Activated naive CD4-positive, alpha-beta T cell treated with anti-CD3 and anti-CD28 coated beads for 36 hours (primary cell): ENCODE measurements around the gene HACD1. TPM values are rescaled to one million over a fixed set of nuclear protein-coding genes. Genes with fewer than 3 reads are reported as not detected.
"Not testable (repeated sequence)": the region's sequence is repeated elsewhere in the genome, so short reads cannot be mapped to it uniquely, and the experiment has no call there.

Experiments used
- CTCF ChIA-PET: fragments of 350-600 bp; sonication (Branson Sonifier 250); formaldehyde crosslinking; loops from one replicate; lab custom pipeline; 2021; ENCODE audit warnings: antibody characterized with exemption; lab: Charles Lee
- DNase-seq: peaks from one replicate; pipeline ENCODE4 v3.0.0-alpha.2; 2020
- H3K27ac Mint-ChIP-seq: one replicate; pipeline ENCODE4 v1.8.0; 2021; ENCODE audit warnings: mild to moderate bottlenecking, mixed read lengths
- H3K27me3 Mint-ChIP-seq: one replicate; pipeline ENCODE4 v1.8.0; 2021; ENCODE audit warnings: low read depth, mixed read lengths
- H3K36me3 Mint-ChIP-seq: one replicate; pipeline ENCODE4 v1.8.0; 2021; ENCODE audit warnings: low read depth, mixed read lengths
- H3K4me1 Mint-ChIP-seq: one replicate; pipeline ENCODE4 v1.8.0; 2021; ENCODE audit warnings: low read depth, mixed read lengths
- H3K4me3 Mint-ChIP-seq: one replicate; pipeline ENCODE4 v1.8.0; 2021; ENCODE audit warnings: mild to moderate bottlenecking, moderate library complexity, mixed read lengths
- H3K9me3 Mint-ChIP-seq: one replicate; pipeline ENCODE4 v1.8.0; 2021; ENCODE audit warnings: mixed read lengths
- intact Hi-C: fragments of 100-400 bp; cut with micrococcal nuclease; formaldehyde crosslinking; loops from one replicate; pipeline ENCODE4 v1.15.1; 2023
- total RNA-seq, 2 experiments: library from RNA; stranded (reverse); gene quantifications; one replicate each; pipeline ENCODE4 v1.2.3, GENCODE V29; 2021

The HACD1 gene
- total RNA-seq, 2 experiments from 2014 or later: 0.41 to 1.9 TPM

DNA sequence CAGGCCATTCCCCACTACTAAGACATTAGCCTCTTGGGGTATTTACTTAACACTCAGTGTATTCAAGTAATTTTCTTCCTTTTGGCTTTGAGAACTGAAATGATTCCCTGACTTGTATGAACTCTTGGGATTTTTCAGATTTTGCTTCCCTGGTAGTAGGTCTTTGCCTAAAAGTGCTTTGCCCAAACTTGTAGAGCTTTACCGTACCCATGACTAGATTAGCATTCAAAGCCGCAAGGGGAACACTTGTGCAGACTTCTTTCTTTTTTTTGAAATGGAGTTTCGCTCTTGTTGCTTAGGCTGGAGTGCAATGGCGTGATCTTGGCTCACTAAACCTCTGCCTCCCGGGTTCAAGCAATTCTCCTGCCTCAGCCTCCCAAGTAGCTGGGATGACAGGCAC lies 20.7 kb upstream of the HACD1 start:
- H3K27me3 Mint-ChIP-seq: no peaks in the 10 kb centered on the region

DNA sequence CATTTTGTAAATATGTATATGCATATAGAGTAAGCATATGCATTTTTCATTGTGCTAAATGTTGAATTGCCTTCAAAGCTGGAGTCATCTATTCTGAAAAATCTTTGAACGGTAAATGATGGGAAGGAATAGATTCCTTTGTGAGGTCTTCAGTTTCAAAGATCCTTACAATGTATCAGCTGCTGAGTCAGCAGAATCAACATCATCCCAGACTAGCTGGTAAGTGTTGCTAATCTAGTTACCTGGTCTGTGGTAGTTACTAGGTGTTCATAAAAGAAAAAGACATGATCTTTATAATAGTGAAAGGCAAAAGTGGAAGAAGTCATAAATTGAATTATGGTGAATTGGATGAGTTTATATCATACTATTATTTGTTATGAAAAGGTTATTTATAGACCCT lies 16.2 kb upstream of the HACD1 start:
- Mint-ChIP-seq H3K4me1 (no peaks in the 10 kb centered on the region), H3K36me3 (no peaks in the 10 kb centered on the region), H3K27ac (no peak overlapping the region), H3K9me3 (no peaks in the 10 kb centered on the region), H3K4me3 (no peak overlapping the region), H3K27me3 (no peaks in the 10 kb centered on the region)
- intact Hi-C loops: no loop called here
- CTCF ChIA-PET: no interaction called here
- no peak for DNase-seq

More for the DNA sequence above, 20.7 kb upstream of the HACD1 start:
- no peak overlapping the region for H3K27ac Mint-ChIP-seq
- CTCF ChIA-PET: no interaction called here
- intact Hi-C loops: no loop called here
- H3K36me3 Mint-ChIP-seq: no peaks in the 10 kb centered on the region
- H3K4me3 Mint-ChIP-seq: no peak overlapping the region
- no peak for DNase-seq
- H3K9me3 Mint-ChIP-seq: no peaks in the 10 kb centered on the region
- peaks cover 8% of the 10 kb centered on the region for H3K4me1 Mint-ChIP-seq

DNA sequence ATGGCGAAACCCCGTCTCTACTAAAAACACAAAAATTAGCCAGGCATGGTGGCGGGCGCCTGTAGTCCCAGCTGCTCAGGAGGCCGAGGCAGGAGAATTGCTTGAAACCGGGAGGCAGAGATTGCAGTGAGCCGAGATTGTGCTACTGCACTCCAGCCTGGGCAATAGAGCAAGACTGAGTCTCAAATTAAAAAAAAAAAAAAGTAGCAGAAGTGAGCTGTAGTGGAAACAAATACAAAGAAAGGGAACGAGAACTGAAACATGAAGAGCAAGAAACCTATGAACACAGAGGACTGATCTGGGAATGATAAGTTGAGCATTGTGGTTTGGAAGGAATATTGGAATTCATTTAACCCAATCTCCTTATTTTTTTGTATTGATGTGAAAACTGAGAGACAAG lies 15.4 kb upstream of the HACD1 start:
- H3K4me1 Mint-ChIP-seq, H3K36me3 Mint-ChIP-seq, H3K27ac Mint-ChIP-seq, H3K4me3 Mint-ChIP-seq, DNase-seq, H3K27me3 Mint-ChIP-seq, intact Hi-C loops, H3K9me3 Mint-ChIP-seq: not testable (repeated sequence)
- CTCF ChIA-PET: interaction anchor here (0.7 kb wide), 1 partner anchor 155 kb away, joined by 3 read pairs; no protein-coding TSS in a partner anchor

DNA sequence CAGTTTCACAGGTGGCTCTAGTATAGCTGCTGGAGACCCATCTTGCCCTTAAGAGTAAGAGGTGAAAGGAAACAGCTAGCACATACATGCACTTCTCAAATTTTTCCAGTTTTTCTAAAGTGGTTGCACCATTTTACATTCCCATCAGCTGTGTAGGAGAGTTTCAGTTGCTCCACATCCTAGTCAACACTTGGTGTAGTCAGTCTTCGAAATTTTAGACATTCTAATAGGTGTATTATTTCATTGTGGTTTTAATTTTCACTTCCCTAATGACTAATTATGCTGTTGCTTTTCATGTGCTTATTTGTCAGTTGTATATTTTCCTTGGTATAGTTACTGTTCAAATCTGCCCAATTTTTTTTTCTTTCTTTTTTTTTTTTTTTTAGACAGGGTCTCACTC lies 9.5 kb upstream of the HACD1 start:
- H3K27ac Mint-ChIP-seq: no peak overlapping the region
- no peak overlapping the region for H3K4me3 Mint-ChIP-seq
- no peaks in the 10 kb centered on the region for H3K4me1 Mint-ChIP-seq

DNA sequence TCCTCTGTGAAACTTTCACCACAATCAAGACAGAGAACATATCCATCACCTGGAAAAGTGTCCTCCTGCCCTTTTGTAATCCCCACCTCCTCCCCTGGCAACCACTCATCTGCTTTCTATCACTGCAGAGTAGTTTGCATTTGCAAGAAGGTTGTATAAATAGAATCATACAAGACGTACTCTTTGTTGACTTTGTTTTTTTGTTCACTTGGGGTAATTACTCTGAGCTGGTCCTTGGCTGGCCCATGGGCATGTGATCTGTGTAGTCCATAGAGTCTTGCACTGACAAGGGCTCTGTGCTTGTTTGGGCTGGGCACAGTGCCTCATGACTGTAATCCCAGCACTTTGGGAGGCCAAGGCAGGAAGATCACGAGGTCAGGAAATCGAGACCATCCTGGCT lies 7.8 kb upstream of the HACD1 start:
- Mint-ChIP-seq H3K4me3 (no peak overlapping the region), H3K4me1 (no peaks in the 10 kb centered on the region), H3K27ac (no peak overlapping the region), H3K27me3 (peaks cover 7% of the 10 kb centered on the region), H3K9me3 (no peaks in the 10 kb centered on the region), H3K36me3 (no peaks in the 10 kb centered on the region)
- CTCF ChIA-PET: interaction anchor here (1.6 kb wide), 1 partner anchor 7 kb away, joined by 5 read pairs; the partner anchor contains the start of gene HACD1
- intact Hi-C loops: no loop called here
- no peak for DNase-seq

More for the DNA sequence above, 9.5 kb upstream of the HACD1 start:
- Mint-ChIP-seq H3K9me3 (no peaks in the 10 kb centered on the region), H3K36me3 (no peaks in the 10 kb centered on the region), H3K27me3 (peaks cover 7% of the 10 kb centered on the region)
- DNase-seq: no peak
- CTCF ChIA-PET: interaction anchor here (0.6 kb wide), 1 partner anchor 228 kb away, joined by 5 read pairs; no protein-coding TSS in a partner anchor
- intact Hi-C loops: no loop called here

DNA sequence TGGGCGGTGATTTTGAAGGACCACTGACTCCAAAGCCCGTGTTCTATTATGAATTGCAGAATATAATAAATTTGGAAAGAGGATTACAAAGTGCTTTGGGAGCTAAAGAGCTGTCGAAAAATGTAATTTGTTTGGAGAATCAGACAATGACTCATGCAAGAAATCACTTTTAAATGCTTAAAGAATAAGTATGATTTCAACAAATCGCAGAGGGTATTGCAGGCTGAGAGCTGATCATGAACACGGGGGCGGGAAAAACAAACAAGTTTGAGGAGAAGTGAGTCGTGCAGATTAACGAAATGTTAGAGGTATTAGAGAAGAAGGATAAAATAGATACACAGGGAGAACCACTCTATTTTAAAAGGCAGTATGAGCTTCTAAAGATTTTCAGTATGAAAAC lies 4.9 kb upstream of the HACD1 start:
- intact Hi-C loops: no loop called here
- peaks cover 3% of the 10 kb centered on the region for H3K4me1 Mint-ChIP-seq
- H3K4me3 Mint-ChIP-seq: no peak overlapping the region
- DNase-seq: no peak
- CTCF ChIA-PET: interaction anchor here (0.8 to 0.9 kb wide), 2 partner anchors 11 to 18 kb away, joined by 3 to 6 read pairs; no protein-coding TSS in a partner anchor
- H3K9me3 Mint-ChIP-seq: no peaks in the 10 kb centered on the region
- no peaks in the 10 kb centered on the region for H3K36me3 Mint-ChIP-seq
- H3K27me3 Mint-ChIP-seq: peaks cover 17% of the 10 kb centered on the region
- no peak overlapping the region for H3K27ac Mint-ChIP-seq

DNA sequence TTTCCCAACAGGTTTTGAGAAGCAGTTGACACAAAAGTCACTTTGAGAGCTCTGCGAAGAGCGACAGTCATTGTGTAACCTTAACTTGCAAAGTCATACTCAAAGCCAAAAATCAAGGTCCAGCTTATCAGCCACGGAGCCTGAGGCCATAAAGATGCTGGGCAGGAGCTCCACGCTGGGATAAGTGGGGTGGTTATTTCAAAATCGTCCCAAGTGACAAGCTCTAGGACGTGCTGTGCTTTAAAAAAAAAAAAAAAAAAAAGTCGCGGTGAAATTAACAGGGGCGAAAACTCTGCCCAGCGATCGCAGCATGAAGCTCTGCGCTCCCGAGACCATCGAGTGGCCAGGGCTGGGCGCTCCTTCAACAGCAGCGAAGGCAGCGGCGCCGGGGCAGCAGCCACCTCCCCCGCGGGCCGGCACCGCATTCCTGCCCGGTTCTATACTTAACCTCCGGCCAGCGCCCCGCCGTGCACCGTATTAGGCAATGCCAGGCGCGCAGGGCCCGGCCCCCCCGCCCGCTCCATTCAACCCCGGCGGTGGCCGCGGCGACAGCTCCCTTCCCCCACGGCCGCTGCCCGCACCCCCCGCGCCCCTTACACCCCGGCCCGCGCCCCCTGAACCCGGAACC lies 657 bp downstream of the HACD1 start:
- no peak overlapping the region for H3K27ac Mint-ChIP-seq
- peak overlapping the region; percentile 43 for H3K4me3 Mint-ChIP-seq
- intact Hi-C loops: loop anchor here (1.0 to 10.0 kb wide), 5 partner anchors 28 to 782 kb away; partner anchors contain the start of genes ST8SIA6 and STAM
- peaks cover 10% of the 10 kb centered on the region for H3K27me3 Mint-ChIP-seq
- DNase-seq: peak; percentile 22
- no peaks in the 10 kb centered on the region for H3K36me3 Mint-ChIP-seq
- no peaks in the 10 kb centered on the region for H3K9me3 Mint-ChIP-seq
- H3K4me1 Mint-ChIP-seq: peaks cover 3% of the 10 kb centered on the region
- CTCF ChIA-PET: interaction anchor here (0.6 to 1.8 kb wide), 4 partner anchors 8 to 211 kb away, joined by 3 to 6 read pairs (median 4); no protein-coding TSS in a partner anchor

DNA sequence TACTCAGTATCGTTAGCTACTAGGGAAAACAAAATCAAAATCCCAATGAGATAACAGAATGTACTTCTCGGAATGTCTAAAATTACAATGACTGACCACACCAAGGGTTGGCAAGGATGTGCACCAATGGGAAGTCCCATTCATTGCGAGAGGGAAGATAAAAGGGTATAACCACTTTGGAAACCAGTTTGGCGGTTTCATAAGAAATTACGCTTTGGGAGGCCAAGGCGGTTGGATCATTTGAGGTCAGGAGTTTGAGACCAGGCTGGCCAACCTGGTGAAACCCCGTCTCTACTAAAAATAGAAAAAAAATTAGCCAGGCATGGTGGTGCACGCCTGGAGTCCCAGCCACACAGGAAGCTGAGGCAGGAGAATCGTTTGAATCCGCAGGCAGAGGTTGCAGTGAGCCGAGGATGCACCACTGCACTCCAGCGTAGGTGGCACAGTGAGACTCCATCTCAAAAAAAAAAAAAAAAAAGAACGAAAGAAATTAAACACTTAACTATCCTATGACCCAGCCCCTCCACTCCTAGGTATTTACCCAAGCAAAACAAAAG lies 7.6 kb downstream of the HACD1 start:
- H3K9me3 Mint-ChIP-seq: no peaks in the 10 kb centered on the region
- H3K4me3 Mint-ChIP-seq: no peak overlapping the region
- CTCF ChIA-PET: interaction anchor here (0.5 to 1.5 kb wide), 6 partner anchors 63 to 264 kb away, joined by 3 to 8 read pairs (median 3); no protein-coding TSS in a partner anchor
- no peak overlapping the region for H3K27ac Mint-ChIP-seq
- H3K4me1 Mint-ChIP-seq: no peaks in the 10 kb centered on the region
- no peaks in the 10 kb centered on the region for H3K27me3 Mint-ChIP-seq
- no peak for DNase-seq
- H3K36me3 Mint-ChIP-seq: no peaks in the 10 kb centered on the region
- intact Hi-C loops: loop anchor here (10.0 kb wide), 2 partner anchors 705 to 775 kb away; no protein-coding TSS in a partner anchor

DNA sequence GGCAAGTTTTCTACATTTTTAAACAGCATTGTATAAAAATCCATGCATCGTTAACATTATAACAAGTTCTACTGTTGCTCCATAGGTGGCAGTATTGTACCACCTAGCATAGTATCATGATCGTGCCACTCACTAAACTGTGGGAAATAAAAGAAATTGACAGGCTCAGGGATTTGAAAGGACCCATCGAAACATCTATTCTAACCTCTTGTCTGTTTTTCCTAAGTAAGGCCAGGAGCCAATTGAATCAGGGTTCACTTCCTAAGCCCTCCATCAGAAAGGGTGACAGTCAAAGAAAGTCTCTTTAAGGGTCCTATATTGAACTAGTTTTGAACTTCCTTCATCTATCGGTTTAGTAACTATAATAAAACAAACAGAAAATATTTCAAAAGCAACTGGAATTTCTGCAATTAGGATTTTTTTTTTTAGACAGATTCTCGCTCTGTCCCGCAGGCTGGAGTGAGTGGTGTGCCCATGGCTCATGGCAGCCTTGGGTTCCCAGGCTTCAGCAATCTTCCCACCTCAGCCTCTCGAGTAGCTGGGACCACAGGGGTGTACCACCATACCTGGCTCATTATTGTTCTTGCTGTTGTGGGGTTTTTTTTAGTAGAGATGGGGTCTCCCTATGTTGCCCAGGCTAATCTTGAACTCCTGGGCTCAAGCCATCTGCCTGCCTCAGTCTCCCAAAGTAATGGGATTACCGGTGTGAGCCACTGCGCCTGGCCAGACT lies 9.4 kb downstream of the HACD1 start:
- H3K4me1 Mint-ChIP-seq: no peaks in the 10 kb centered on the region
- intact Hi-C loops: loop anchor here (1.0 to 10.0 kb wide), 7 partner anchors 136 to 707 kb away; no protein-coding TSS in a partner anchor
- H3K4me3 Mint-ChIP-seq: no peak overlapping the region
- peak; percentile 23 for DNase-seq
- CTCF ChIA-PET: interaction anchor here (0.6 to 1.5 kb wide), 11 partner anchors 9 to 607 kb away, joined by 3 to 8 read pairs (median 3); partner anchors contain the start of gene HACD1
- no peaks in the 10 kb centered on the region for H3K9me3 Mint-ChIP-seq
- no peak overlapping the region for H3K27ac Mint-ChIP-seq
- no peaks in the 10 kb centered on the region for H3K27me3 Mint-ChIP-seq
- H3K36me3 Mint-ChIP-seq: no peaks in the 10 kb centered on the region

DNA sequence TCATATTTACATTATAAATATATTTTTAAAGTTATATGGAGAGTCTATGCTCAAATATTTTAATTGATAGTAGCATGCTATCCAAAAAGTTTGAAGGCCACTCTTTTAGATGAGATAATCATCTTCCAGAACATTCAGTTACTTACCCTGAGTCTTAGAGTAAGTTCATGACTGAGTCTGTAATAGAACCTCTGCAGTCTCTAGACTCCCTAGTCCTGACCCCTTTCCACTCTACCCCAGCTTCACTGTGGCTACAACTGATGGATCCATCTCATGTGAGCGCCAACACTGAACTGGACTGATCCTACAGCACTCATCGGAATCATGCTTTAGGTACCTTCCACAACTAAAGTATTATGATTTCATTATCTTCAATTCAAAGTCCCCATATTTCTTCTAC lies 10.1 kb downstream of the HACD1 start:
- DNase-seq: no peak
- CTCF ChIA-PET: interaction anchor here (0.7 to 2.0 kb wide), 6 partner anchors 9 to 148 kb away, joined by 3 to 6 read pairs (median 4); no protein-coding TSS in a partner anchor

DNA sequence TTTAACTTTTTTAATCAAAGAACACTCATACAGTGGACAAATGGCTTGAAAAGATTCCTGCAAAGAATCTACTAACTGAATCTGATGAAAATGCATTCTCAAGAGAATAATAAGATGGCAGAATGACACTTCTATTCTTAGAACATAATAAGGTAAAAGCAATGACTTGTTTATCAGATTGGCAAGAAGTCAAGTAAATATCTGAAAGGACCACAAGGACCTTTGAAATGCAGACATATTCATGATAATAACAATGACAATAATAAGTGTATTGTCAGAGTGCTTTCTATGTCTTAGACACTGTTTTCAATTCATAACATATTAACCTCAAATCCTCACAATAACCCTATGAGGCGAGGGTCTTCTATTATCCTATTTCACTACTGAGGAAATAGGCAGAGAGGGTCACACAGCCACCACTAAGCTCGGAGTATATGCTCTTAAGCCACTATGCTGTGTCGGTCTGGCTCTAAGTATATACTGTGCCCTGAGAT lies 10.6 kb downstream of the HACD1 start:
- Mint-ChIP-seq H3K27me3 (no peaks in the 10 kb centered on the region), H3K36me3 (no peaks in the 10 kb centered on the region), H3K4me1 (no peaks in the 10 kb centered on the region), H3K9me3 (no peaks in the 10 kb centered on the region), H3K4me3 (no peak overlapping the region), H3K27ac (no peak overlapping the region)
- no peak for DNase-seq
- CTCF ChIA-PET: interaction anchor here (0.6 to 2.0 kb wide), 10 partner anchors 10 to 267 kb away, joined by 3 to 8 read pairs (median 4); no protein-coding TSS in a partner anchor
- intact Hi-C loops: loop anchor here (1.0 to 10.0 kb wide), 7 partner anchors 137 to 708 kb away; no protein-coding TSS in a partner anchor

More for the DNA sequence above, 10.1 kb downstream of the HACD1 start:
- no peaks in the 10 kb centered on the region for H3K4me1 Mint-ChIP-seq
- H3K27me3 Mint-ChIP-seq: no peaks in the 10 kb centered on the region
- no peak overlapping the region for H3K27ac Mint-ChIP-seq
- intact Hi-C loops: loop anchor here (1.0 to 10.0 kb wide), 7 partner anchors 136 to 708 kb away; no protein-coding TSS in a partner anchor
- no peaks in the 10 kb centered on the region for H3K9me3 Mint-ChIP-seq
- no peak overlapping the region for H3K4me3 Mint-ChIP-seq
- no peaks in the 10 kb centered on the region for H3K36me3 Mint-ChIP-seq
